Nephron progenitor cell (in vitro differentiated cells): ENCODE measurements around the gene INTS6.

ENCODE experiments used
- DNase-seq: peaks from one replicate; pipeline ENCODE4 v3.0.0; 2021
- H3K27ac Mint-ChIP-seq: 2 replicates; pipeline ENCODE4 v1.8.0; 2021; ENCODE audit warnings: mild to moderate bottlenecking, moderate library complexity, mixed read lengths
- H3K27me3 Mint-ChIP-seq: 2 replicates; pipeline ENCODE4 v1.8.0; 2021; ENCODE audit warnings: mild to moderate bottlenecking, low read depth, mixed read lengths; ENCODE audit not compliant: poor library complexity
- H3K36me3 Mint-ChIP-seq: 2 replicates; pipeline ENCODE4 v1.8.0; 2021; ENCODE audit warnings: low read depth, mixed read lengths
- H3K4me1 Mint-ChIP-seq: 2 replicates; pipeline ENCODE4 v1.8.0; 2021; ENCODE audit warnings: mixed read lengths
- H3K4me3 Mint-ChIP-seq: 2 replicates; pipeline ENCODE4 v1.8.0; 2021; ENCODE audit warnings: mild to moderate bottlenecking, moderate library complexity, mixed read lengths
- H3K9me3 Mint-ChIP-seq: 2 replicates; pipeline ENCODE4 v1.8.0; 2021; ENCODE audit warnings: mild to moderate bottlenecking, moderate library complexity, mixed read lengths
- TF ChIP-seq, protein P1 (sequence below): fragments of 200-600 bp; sonication (generic); IDR thresholded peaks from 2 replicates; pipeline ENCODE4 v1.5.0; 2021; ENCODE audit warnings: antibody characterized with exemption

Gene INTS6

DNA sequence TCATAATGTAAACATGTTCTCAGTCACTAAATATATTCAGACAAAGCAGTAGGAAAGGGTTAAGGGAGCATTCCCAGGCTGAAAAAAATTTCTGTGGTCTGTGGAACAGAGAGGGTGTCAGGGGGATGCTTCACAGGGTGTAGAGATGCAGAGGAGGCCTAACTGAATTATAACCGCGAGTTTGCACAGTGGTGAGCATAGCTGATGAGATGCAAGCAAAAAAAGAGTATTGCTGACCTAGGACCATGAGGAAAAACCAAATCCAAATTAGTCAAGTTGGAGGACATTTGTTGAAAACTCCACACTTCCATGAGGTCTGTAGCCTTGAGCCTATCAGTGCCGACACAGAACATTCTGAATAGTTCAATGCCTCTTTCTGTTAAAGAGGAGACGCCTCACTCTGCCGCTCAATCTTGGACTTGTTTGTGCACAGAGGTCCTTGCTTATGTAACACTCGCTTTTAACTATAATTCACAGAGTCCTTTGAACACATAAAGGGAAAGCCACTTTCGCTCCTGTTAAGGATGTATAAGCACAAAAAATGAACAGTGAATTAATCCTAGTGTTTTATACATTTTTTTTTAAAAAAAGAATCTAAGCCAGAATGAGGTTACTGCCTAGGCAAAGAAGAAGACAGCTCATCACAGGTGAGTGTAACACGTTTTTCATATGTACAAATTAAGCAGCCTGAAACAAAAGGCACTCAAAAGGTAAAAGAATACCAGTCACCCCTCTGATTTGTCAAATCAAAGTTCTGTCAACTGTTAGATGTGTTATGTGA lies 25.8 kb upstream of the INTS6 start:
- Mint-ChIP-seq H3K36me3 (no peaks in the 10 kb centered on the region), H3K9me3 (peaks cover 5% of the 10 kb centered on the region), H3K4me3 (no peak overlapping the region), H3K27me3 (peaks cover 4% of the 10 kb centered on the region), H3K4me1 (no peaks in the 10 kb centered on the region), H3K27ac (no peak overlapping the region)
- TF ChIP-seq, protein P1, sequence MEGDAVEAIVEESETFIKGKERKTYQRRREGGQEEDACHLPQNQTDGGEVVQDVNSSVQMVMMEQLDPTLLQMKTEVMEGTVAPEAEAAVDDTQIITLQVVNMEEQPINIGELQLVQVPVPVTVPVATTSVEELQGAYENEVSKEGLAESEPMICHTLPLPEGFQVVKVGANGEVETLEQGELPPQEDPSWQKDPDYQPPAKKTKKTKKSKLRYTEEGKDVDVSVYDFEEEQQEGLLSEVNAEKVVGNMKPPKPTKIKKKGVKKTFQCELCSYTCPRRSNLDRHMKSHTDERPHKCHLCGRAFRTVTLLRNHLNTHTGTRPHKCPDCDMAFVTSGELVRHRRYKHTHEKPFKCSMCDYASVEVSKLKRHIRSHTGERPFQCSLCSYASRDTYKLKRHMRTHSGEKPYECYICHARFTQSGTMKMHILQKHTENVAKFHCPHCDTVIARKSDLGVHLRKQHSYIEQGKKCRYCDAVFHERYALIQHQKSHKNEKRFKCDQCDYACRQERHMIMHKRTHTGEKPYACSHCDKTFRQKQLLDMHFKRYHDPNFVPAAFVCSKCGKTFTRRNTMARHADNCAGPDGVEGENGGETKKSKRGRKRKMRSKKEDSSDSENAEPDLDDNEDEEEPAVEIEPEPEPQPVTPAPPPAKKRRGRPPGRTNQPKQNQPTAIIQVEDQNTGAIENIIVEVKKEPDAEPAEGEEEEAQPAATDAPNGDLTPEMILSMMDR, result no peak
- DNase-seq, result no peak

DNA sequence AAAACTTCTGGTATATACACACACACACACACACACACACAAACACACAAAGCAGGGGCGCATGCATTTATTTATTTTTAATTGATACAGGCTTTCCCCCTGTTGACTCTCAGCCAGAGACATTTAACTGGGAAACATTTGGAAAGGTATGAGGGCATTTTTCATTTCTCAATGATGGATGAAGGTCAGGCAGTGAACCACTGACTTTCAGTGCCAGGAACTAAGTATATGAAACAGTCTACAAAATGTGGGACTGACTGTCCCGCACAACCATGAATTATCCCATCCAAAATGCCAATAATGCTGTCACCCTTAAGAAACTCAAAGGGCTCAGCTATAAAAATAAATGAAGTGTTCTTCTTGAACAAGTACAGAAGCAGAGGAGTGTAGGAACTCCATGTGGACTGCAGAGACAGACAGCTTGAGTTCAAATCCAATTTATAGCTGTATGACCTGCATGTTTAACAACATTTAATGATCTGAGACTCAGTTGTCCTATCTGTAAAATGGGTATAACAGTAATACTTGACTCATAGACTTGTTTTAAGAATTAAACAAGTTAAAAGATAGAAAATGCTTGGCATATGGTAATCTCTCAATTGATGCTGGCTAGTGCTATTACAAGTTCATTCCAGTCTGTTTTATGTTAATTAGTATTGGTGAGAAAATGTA lies 25.0 kb upstream of the INTS6 start:
- DNase-seq, result no peak
- H3K4me3 Mint-ChIP-seq, result no peak overlapping the region
- H3K4me1 Mint-ChIP-seq, result no peaks in the 10 kb centered on the region
- H3K27ac Mint-ChIP-seq, result no peak overlapping the region
- no peaks in the 10 kb centered on the region for H3K9me3 Mint-ChIP-seq
- TF ChIP-seq, protein P1, result no peak
- peaks cover 4% of the 10 kb centered on the region for H3K27me3 Mint-ChIP-seq
- no peaks in the 10 kb centered on the region for H3K36me3 Mint-ChIP-seq

DNA sequence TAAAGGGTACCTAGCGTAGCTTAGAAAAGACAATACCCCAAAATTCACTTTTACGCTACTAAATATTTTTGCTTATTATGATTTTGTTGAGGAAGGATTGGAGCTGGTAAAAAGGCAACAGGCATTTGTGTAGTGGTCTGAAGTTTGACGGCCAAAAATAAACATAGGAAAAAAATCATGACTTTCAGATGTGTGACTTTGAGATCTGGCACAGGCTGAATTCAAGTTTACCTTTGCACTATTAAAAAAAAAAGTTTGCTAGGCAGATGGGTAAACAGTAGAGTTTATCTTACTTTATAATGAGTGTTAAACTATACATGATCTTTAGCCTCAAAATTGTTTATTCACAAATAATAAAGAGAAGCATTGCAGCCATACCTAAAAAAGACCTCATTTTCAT lies 24.3 kb upstream of the INTS6 start:
- Mint-ChIP-seq H3K4me1 (no peaks in the 10 kb centered on the region), H3K27ac (no peak overlapping the region), H3K9me3 (no peaks in the 10 kb centered on the region), H3K4me3 (no peak overlapping the region), H3K27me3 (peaks cover 4% of the 10 kb centered on the region), H3K36me3 (no peaks in the 10 kb centered on the region)
- DNase-seq, result no peak
- TF ChIP-seq, protein P1, result no peak

DNA sequence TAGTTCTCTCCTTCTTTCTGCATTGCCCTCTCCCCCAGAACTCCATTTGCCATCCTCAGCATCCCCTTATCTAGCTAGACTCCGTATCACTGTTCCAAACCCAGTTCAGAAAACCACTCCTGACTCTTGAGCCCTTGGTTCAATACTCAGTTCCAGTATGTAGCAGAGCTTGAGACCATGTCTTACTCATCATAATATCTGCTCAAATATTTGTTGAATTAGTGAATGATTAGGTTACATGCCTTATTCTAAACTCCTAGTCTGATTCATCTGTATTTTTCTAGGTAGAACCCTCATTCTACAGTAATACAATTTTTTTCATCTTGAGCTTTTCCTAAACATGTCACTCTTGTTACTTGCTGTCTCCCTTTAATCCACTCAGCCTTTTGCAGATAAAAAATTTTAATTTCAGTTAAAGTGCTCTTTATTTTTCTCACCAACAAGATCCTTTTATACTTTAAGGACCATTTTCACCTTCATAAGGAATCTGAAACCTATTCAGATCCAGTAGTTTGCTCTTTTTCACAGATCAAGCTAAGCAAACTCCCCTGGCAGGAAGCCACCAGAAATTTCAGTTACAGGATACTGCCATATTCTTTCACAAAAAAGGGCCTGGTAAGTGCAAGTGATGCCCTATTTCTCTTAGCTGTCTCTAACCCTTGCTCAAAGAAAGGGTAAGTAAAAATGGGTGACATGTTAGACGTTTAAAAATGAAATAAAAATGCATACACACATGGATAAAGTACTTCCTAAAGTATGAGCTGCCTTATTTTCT lies 23.1 kb upstream of the INTS6 start:
- TF ChIP-seq, protein P1, result no peak
- no peak overlapping the region for H3K4me3 Mint-ChIP-seq
- peaks cover 4% of the 10 kb centered on the region for H3K27me3 Mint-ChIP-seq
- no peak overlapping the region for H3K27ac Mint-ChIP-seq
- H3K36me3 Mint-ChIP-seq, result no peaks in the 10 kb centered on the region
- no peaks in the 10 kb centered on the region for H3K4me1 Mint-ChIP-seq
- no peaks in the 10 kb centered on the region for H3K9me3 Mint-ChIP-seq
- DNase-seq, result no peak

DNA sequence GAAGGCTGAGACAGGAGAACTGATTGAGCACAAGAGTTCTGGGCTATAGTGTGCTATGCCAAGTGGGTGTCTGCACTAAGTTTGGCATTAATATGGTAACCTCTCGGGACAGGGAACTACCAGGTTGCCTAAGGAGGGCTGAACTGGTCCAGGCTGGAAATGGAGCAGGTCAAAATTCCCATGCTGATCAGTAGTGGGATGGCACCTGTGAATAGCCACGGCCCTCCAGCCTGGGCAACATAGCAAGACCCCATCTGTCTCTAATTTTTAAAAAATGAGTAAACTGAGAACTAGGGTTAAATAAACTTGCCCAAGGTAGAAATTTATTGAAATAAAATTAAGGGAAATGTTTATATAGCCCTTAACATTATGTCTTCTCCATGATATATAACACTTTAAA lies 17.0 kb upstream of the INTS6 start:
- H3K4me1 Mint-ChIP-seq, result no peaks in the 10 kb centered on the region

More for the DNA sequence above, 17.0 kb upstream of the INTS6 start:
- Mint-ChIP-seq H3K27me3 (peaks cover 2% of the 10 kb centered on the region), H3K9me3 (no peaks in the 10 kb centered on the region), H3K4me3 (no peak overlapping the region), H3K27ac (no peak overlapping the region), H3K36me3 (no peaks in the 10 kb centered on the region)
- TF ChIP-seq, protein P1, result no peak
- DNase-seq, result no peak
